GM19455 (cell line): ENCODE measurements around the gene SPTBN2.
A peak's percentile ranks its signal among the peaks of the same experiment; 100 is the strongest.

Source experiments
- ATAC-seq: cut with Tn5 transposase; IDR thresholded peaks from one replicate; pipeline ENCODE4 v1.9.1; 2021; ENCODE audit not compliant: unreplicated experiment

SPTBN2 gene

DNA sequence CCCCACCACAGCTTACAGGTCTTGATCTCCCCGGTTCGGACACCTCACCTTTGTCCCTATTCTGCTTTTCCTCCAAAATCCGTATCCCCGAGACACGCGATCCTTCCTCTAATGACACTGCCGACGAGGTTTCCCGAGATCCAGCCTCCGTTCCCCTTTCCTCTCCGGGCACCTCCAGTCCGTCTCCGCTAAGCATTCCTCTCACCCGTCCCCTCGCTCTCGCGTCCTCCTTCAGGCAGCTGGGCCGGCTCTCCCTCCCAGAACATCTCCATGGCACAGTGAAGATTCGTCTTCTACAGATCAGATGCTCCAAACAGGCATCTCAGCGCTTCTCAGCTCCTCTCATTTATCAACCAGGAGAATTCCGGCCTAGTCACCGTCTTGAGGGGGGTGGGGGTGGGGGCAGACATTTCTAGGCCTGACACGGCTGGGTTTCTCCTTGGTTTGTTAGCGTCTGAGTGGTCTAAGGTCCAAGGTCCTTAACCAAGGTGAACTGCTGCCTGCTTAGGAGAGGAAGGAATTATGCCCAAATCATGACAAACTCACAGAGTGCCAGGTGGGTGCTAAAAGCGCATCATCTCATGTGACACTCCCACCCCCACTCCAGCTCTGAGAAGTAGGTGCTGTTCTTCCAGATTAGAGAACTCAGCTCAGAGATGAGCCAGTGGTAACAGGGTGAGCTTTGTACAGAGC lies at the start of gene SPTBN2:
TSS of gene SPTBN2 (minus strand) at position 524 of the 693 bp plus-strand sequence. CDS start 7,976 bp downstream, outside the sequence.
- no peak for ATAC-seq

DNA sequence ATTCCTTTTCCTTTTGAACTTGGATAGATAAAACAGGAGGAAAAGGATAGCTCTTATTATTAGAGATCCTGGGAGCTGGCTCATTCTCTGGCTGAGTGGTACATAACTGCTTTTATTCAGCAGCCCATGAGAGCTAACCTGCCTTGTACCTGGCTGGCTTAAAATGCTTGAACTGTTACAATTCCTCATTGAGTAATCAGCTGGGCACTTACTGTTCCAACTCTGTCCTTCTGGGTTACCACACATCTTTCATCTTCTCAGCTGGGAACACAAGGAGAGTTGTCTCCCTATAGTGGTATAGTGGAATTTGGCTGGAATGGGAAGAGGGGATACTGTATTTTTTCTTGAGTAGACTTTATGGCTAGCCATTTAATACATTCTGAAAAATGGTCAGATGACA lies 39.8 kb upstream of the SPTBN2 start:
- no peak for ATAC-seq

DNA sequence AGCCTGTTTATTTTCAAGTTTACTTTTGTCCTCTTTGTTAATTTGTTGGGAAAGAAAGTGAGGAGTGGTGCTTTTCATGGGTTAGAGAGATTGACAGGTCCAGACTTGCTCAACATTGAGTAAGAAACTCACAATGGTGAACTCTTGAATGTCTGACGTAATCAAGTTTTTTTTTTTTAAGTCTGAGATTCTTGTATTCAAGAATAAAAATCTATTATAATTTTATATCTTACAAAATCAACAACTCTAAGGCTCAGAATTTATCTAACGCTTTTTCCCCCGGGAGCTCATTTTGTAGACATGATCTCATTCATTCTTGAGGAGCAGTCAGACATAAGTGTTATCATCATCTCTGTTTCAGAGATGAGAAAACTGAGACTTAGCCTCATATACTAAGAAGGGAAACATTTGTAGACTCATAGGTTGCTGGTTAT lies 39.1 kb upstream of the SPTBN2 start:
- no peak for ATAC-seq

DNA sequence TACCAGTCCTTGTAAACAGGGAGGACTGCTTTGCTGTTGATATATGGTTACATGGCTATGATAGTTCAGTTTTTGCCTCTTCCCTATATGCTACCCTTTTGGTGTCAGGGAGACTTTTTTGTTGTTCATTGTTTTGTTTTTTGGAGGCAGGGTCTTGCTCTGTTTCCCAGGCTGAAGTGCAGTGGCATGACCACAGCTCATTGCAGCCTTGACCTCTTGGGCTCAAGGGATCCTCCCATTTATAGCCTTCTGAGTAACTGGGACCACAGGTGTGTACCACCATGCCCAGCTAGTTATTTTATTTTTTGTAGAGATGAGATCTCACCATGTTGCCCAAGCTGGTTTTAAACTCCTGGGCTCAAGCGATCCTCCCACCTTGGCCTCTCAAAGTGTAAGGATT lies 38.6 kb upstream of the SPTBN2 start:
- no peak for ATAC-seq

DNA sequence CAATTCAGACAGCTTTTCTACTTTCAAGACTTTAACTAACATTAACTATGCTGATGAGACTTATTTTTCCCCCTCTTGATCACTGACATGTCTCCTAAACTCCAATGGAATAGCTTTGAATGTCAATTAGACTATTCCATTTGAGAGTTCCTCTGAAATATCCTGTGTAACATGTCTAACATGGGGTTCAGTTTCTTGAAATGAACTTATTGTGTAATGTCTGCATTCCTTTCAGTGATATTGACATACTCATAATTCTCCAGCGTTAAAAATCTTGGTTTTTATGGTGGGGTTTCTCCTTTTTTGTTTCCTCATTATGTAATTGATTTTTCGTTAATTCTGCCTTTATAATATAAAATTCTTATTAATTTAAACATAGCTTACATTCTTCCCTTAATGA lies 37.7 kb upstream of the SPTBN2 start:
- ATAC-seq: no peak

DNA sequence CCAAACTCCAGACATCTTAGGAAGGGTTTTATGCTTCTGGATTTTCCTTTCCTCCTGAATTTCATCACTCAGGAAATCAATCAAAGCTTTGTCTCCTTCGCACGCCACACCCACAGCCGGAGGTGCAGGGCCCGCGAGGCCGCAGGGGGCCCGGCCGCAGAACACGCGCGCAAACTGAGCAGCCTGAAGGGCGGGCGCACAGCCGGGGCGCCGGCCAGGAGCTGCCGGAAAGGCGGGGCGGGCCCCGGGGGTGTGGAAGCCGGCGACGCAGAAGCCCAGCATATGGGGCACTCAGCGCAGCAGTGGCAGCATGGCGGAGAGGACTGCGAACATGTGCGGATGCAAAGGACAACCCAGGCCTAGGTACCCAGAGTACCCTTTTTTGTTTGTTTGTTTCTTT lies 33.1 kb upstream of the SPTBN2 start:
- no peak for ATAC-seq

DNA sequence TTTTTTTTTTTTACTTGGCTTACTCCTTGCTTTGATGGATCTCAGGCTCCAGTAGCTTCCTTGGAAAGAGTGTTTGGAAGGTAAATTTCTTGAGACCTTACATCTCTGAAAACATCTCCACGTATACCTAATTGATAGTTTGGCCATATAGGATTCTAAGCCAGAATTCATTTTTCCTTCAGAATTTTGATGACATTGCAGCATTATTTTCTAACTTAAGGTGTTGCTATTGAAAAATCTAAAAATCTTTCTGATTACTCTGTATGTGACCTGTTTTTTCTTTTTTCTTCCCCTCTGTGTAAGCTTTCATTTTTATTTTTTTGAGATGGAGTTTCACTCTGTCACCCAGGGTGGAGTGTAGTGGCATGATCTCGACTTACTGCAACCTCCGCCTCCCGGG lies 23.1 kb upstream of the SPTBN2 start:
- ATAC-seq: no peak

DNA sequence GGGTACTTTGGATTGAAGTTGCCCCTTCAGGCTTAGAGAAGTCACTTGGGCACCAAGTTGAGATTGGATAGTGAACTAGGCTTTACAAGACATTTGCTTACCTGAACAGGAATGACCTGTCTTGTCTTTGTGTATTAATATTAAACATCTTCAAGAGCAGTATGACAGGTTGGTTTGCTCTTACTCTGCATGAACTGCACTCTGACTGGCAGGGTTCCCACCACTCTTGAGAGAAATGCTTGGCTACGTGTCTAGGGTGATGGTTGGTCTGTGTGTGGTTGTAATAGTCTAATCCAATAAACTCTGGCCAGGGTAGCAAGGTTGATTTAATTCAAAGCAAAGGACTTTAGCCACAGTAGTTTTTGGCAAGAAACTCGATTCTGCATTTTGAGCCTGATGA lies 20.1 kb upstream of the SPTBN2 start:
- no peak for ATAC-seq

DNA sequence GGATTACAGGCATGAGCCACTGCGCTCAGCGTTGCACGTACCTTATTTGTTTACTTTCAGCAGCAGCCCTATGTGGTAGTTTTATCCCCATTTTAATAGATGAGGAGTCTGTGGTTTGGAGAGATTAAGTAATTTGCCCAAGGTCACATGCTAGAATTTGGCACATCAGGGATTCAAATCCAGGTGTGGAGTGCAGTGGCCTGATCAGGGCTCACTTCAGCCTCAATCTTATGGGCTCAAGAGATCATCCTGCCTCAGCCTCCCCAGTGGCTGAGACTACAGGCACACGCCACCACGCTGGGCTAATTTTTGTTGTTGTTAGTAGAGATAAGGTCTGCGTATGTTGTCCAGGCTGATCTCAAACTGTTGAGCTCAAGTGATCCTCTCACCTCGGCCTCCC lies 18.5 kb upstream of the SPTBN2 start:
- ATAC-seq: no peak

DNA sequence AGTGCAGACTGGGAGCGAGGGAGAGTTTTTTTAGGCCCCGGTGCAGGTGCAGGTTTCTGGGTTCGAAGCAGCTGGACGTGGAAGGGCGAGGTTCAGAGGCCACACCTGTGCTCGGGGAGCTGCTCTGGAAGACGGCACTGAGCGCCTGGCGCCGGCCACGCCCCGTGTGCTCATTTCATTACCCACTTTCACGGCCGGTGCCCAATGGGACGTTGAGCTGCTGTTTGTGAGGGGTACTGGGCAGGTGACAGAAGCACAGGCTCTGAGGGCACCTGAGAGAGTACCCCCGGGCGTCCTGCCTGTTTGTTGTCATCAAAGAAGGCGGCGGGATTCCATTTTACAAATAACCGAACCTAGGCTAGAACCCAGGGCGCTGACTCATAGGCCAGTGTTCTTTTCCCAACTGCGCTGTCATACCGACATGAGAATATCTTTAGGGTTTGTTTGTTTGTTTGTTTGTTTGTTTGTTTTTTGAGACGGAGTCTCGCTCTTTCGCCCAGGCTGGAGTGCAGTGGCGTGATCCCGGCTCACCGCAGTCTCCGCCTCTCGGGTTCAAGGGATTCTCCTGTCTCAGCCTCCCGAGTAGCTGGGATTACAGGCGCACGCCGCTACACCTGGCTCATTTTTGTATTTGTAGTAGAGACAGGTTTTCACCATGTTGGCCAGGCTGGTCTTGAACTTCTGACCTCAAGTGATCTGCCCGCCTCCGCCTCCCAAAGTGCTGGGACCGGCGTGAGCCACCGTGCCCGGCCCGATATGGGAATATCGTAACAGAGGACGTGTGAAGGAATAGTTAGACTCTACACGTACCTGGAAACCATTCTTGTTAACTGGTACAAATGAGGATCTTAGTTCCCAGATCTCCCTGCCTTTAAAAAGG lies 16.6 kb upstream of the SPTBN2 start:
- ATAC-seq: peak; percentile 50

DNA sequence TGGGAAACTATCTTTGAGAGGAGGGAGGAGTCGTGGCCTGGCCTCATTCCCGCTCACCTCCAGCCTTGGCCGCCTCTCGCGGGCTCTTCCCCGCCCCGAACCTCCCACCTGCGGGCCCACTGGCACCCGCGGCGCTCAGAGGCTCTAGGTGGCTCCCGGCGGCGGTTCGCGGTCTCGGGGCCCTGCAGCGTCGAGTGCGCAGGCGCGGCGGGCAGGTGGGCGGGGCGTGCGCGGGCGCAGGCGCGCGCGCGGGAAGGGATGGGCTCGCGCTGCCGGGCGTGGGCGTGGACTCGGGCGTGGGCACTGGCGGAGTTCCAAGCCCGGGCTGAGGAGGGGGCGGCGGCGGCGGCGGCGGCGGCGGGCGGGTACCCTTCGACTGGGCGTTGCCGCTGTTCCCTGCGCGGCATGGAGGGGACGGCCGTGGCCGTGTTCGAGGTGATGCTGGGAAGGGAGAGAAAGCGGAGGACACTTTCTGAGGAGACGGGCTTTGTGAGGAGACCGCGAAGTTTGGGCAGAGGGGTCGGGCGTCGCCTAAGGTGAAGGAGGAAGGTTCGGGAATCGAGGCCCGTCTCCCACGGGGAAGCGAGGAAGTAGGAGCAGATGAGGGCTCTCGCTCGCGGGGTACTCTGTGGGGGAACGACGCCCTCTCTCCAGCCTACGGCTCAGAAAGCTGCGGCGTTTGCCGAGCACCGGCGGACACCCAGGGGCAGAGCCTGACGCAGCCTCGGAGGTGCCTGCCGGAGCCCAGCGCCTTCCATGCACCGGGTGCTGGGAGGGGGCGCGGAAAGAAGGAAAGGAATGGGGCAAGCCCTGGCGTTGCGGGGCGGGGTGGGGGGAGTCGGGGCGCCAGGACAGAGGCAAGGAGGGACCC lies 15.7 kb upstream of the SPTBN2 start:
- peak; percentile 78 for ATAC-seq

DNA sequence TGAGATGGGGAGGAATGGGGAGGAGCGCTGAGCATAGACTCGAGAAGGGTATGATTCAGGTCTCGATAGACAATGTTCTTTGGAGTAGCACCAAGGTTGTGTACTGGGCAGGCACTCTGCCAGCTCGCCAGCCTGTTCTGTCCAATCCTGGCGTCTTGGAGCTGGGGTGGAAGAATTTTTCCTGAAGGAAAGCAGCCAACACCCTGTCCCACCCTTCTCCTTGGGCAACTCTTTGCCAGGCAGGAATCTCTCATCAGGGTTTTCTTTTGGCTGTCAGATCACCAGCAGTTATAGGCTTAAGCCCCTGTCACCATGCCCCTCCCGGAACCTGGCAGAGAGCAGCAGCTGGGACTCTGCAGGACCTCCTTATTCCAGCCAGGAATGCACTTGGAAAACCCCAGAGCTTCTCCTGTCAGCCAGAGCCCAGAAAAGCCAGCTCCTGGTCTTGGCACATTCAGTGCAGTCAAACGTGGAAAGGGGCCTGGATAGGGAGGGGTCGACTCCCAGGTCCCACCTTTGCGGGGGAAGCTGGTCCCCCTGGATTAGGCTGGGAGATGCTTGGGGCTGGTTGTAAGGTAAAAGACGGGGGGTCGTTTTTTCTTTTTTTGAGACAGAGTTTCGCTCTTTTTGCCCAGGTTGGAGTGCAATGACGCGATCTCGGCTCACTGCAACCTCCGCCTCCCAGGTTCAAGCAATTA lies 14.4 kb upstream of the SPTBN2 start:
- no peak for ATAC-seq

DNA sequence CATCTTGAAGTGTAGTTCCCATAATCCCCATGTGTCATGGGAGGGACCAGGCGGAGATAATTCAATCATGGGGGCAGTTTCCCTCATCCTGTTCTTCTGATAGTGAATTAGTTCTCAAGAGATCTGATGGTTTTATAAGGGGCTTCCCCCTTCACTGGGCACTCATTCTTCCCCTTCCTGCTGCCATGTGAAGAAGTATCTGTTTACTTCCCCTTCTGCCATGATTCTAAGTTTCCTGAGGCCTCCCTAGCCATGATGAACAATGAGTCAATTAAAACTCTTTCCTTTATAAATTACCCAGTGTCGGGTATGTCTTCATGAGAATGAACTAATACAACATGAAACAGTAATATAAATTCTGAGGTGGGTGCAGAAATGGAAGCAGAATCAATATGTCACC lies 12.1 kb upstream of the SPTBN2 start:
- ATAC-seq: no peak

DNA sequence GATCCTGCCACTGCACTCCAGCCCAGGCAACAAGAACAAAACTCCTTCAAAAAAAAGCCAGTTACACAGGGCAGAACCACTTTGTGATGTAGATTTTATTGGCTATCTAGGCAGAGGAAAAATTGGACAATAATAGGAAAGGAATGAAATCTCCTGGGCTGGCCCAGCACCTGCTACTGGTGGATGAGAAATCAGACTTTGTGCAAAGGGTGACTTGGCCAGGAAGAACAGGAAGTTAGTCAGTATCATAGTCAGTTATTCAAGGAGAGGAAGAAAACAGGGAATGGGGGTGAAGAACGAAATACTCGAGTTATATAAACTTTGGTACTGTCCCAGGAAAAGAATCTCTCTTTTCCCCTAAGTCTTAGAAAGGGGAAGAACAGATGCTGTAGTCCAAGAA lies 11.0 kb upstream of the SPTBN2 start:
- ATAC-seq: no peak

DNA sequence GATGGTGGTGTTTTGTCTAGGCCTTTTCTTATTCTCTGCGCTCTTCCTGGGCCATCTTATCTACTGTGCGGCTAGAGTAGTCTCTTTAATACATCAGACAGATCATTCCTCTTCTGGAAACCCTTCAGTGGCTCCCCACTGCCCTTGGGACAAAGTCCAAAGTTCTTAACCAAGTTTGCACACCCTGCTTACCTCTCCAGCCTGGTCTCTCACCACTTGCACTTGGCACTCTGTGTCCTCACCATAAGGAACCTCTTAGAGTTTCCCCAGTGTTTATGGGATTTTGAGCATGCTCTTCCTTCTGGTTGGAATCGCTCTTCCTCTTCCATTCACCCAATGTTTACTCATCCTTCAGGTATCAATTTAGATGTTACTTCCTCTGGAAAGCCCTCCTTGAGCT lies 5.2 kb upstream of the SPTBN2 start:
- ATAC-seq: no peak

DNA sequence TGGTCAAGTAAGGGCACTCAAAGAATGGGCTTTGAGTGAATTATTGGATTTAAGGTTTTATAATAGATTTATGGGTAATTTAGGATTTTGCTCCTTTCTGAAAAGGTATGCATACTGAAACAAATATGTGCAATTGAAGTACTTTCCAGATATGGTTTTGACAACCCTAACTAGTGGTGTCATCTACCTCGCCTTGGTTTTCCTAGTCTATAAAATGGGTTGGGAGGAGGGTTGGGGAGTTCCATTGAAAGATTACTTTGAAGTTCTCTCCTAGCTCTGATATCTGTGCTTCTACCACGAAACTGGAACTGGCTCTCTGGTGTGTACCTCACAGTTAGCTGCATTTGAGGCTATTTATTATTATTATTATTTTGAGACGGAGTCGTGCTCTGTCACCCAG lies 431 bp upstream of the SPTBN2 start:
- no peak for ATAC-seq

DNA sequence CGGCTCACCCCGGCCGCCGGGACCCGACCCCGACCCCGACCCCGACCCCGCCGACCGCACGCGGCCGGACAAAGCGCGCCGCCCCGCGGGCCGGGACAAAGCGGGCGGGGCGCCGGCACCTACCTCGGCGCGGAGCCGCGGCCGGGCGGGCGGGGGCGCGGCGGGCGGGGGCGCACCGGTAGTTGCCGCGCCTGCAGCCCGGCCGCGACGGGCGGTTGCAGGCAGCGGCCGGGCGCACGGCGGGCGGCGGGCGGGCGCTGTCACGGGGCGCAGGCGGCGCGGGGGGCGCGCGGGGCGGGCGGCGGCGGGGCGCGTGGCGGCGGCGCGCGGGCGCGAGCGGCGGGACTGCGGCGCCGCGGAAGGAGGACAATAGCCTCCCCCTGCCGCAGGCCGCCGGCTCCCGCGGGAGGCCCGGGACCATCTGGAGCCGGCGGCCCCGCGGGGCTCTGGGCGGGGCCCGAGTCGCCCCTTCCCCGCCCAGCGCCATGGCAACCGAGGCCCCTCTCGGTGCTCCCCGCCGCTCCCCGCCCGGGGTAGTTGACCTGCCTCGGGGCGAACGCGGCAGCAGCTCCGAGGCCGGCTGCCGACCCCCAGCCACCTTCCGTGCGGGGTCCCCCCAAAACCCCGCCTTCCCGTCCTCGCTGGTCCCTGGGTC lies 851 bp downstream of the SPTBN2 start:
- ATAC-seq: no peak

DNA sequence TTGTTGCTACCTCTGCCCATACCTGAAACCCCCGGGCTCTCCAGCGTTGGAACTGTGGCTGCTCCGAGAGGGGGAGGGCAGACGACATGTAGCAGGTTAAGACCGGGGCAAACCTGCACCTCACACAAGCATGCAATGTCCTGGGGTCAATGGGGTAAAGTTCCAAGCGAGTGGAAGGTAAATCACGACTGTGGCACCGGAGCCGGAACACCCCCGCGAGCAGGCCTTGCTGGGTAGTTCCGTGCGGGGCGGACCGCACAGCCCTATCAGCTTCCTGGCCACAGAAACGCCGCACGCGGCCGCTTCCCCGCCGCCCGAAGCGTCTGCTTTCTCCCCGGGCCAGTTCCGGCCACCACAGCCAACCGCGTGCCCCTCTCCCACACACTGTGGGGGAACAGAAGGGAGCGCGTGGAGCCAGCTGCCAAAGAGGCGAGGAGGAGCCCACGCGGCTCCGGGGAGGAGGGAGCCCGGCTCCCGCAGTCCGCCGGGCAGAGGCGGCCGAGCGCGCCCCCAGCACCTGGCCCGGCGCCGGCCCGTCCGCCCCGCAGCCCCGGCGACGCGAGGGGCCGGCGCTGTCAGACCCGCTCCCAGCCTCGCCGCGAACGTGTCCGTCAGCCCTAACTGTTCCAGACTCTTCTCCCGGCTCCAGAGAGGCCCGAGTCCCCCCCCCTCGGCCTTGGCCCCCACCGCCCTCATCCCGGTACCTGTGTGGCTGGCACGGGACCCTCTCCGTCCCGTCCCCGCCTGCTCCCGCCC lies 1.6 kb downstream of the SPTBN2 start:
- ATAC-seq: no peak

DNA sequence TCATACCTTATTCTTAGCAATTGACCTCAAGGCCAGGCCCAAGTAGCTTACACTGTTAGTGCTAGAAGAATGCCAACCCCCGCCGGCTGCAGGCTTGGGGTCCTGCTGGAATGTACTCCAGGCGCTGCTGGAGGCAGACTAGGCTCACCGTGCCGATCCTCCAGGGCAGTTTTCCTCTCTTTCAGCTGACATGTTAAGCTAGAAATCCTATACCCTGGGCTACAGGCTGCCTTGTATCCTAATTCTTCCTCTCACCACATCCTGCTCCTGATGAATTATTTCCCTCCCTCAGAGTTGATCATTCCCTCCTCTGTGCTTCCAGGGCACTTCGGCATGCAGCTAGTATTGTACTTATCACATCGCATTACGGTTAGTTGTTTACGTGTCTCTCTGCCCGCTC lies 3.4 kb downstream of the SPTBN2 start:
- ATAC-seq: no peak

DNA sequence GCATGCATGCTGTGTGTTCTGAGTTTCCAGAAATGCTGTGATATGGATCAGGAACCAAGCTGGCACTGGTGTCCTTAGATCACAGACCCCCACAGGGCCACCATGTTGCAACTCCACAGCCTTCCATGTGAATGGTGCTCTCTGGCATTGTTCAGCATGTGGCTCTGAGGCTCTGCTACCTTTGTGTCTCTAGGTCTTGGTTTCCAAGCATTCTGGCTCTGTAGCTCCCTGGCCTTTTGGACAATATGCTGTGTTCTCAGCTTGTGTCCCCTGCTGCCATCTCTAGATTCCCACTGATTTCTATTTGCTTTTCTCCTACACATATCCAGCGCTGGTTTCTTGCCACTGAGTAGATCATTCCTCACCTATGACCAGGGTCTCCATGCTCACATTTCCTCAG lies 3.9 kb downstream of the SPTBN2 start:
- ATAC-seq: no peak
